Measurements from ENCODE around the gene EEA1.

GRCh38 chr12:92737855-92738850 lies 190.9 kb downstream of the EEA1 start:
- no peak for TF ChIP-seq CTCF (IDR thresholded peaks at IDR 0.05; ENCODE audit: low read length)
- no peak for TF ChIP-seq EZH2 (IDR thresholded peaks at IDR 0.05; ENCODE audit: borderline replicate concordance, low read length)
